ENCODE measurements around the gene FUT7.
A peak's percentile ranks its signal among the peaks of the same experiment; 100 is the strongest.

FUT7 gene

DNA sequence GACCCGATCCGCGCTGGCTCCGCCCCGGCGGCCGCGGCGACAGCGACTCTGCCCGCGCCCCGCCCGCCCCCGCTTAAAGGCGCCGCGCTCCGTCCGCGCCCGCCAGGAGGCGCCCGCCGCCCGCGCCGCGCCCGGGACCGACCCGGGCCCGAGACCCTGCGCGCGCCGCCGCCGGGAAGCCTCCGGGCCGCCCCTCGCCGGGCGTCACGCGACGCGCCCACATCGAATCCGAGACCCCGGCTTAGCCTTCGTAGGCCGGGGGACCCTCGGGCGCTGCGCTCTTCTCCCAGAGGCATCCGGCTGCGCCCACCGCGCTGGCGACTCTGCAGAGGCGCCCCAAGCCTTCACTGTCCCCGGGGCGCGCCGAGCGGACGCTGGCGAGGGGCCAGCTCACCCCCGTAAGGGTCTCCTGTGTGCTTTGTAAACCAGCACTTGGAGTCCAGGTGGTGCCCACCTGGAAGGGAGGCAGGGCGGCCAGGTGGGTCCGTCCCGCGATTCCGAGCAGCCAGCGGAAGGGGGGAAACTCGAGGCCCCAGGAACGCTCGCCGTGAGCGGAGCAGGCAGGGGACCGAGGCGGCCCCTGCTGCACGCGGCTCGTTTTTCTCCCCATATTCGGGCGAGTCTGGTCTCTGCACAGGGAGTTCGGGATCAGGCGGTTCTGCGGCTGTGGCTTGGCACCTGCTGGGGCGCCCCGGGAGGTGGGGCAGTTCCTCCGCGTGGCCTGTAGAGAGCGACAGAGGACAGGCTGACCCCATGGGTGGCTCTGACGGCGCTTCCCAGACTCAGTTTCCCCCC is 3.4 kb downstream of the FUT7 start:
- Histone ChIP-seq H3K9me2 (ENCODE audit: low read depth, low read length) (no peaks in the 10 kb centered on the region), H3K27me3 (ENCODE audit: insufficient read depth, low read length) (peaks cover 17% of the 10 kb centered on the region), H3K4me2 (ENCODE audit: low read length) (peak overlapping the region; percentile 99), H3K9me3 (ENCODE audit: low read length) (no peaks in the 10 kb centered on the region), H3K4me3 (ENCODE audit: low read depth, low read length, poor library complexity, severe bottlenecking) (peak overlapping the region; percentile 63), H3K4me1 (ENCODE audit: insufficient read depth, low read length, severe bottlenecking) (peaks cover 20% of the 10 kb centered on the region), H2AFZ (ENCODE audit: low read length) (no peak overlapping the region), H3K79me2 (ENCODE audit: insufficient read depth, low read length) (no peaks in the 10 kb centered on the region), H3K36me3 (ENCODE audit: insufficient read depth, low read length) (no peaks in the 10 kb centered on the region), H3K9ac (ENCODE audit: low read length) (peak overlapping the region; percentile 59), H3K27ac (ENCODE audit: low read depth, low read length, poor library complexity, severe bottlenecking) (no peak overlapping the region), H4K20me1 (ENCODE audit: insufficient read depth, low read length) (no peaks in the 10 kb centered on the region), H3F3A (ENCODE audit: insufficient read depth, low read length) (no peaks in the 10 kb centered on the region)
- TF ChIP-seq, protein P1, sequence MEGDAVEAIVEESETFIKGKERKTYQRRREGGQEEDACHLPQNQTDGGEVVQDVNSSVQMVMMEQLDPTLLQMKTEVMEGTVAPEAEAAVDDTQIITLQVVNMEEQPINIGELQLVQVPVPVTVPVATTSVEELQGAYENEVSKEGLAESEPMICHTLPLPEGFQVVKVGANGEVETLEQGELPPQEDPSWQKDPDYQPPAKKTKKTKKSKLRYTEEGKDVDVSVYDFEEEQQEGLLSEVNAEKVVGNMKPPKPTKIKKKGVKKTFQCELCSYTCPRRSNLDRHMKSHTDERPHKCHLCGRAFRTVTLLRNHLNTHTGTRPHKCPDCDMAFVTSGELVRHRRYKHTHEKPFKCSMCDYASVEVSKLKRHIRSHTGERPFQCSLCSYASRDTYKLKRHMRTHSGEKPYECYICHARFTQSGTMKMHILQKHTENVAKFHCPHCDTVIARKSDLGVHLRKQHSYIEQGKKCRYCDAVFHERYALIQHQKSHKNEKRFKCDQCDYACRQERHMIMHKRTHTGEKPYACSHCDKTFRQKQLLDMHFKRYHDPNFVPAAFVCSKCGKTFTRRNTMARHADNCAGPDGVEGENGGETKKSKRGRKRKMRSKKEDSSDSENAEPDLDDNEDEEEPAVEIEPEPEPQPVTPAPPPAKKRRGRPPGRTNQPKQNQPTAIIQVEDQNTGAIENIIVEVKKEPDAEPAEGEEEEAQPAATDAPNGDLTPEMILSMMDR (IDR thresholded peaks at IDR 0.05; ENCODE audit: low read length) = peak; percentile 27; the same call in 1 of the 2 replicates
- TF ChIP-seq EZH2 (IDR thresholded peaks at IDR 0.05; ENCODE audit: borderline replicate concordance, low read length) = no peak

DNA sequence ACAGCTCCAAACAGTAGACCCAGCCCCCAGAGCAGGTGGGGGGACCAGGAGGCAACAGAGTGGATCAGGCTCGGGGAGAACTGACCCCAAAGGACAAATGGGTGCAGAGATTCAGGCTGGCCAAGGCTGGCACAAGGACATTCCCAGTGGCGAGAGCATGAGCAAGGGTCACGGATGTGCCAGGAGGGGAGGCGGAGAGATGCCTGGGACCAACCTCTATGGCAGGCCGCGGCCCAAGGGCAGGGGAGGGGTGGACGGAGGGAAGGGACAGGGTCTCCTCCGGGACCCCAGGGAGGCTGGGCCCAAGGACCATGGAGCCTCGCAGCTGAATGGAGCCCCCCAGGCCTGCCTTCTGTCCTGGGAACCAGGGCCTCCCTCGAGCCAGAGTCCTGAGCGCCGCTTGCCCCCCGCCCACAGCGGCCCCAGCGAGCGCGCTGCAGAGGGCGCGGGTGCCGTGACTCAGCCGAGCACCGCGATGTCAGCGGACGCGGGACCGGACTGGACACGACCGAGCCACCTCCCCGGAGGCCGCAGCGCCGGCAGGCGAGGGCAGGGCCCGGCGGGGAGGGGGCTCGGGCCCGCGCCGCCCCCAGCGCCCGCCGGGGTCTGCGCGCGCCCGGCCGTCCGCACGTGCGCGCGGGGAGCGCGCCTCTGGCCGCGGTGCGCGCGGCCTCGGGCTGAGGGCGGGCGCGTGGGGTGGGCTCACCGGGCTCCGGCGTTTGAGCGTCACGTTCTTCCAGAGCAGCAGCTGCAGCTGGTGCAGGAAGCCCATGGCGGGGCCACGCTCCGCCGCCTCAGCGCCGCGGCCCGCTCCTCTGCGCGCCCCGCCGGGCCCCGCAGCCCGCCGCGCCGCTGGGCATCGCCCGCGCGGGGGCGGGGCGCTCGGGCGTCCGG is 4.3 kb downstream of the FUT7 start, which contains the start of gene ABCA2:
TSS of gene ABCA2 (minus strand) at position 869 of the 894 bp plus-strand sequence. CDS start at position 772, 97 bp downstream.
- H3K79me2 ChIP-seq (ENCODE audit: insufficient read depth, low read length) = no peaks in the 10 kb centered on the region
- no peak within 1 kb of the TSS for H2AFZ ChIP-seq (ENCODE audit: low read length)
- no peaks in the 10 kb centered on the region for H3K9me2 ChIP-seq (ENCODE audit: low read depth, low read length)
- peak within 1 kb of the TSS; percentile 63 for H3K4me3 ChIP-seq (ENCODE audit: low read depth, low read length, poor library complexity, severe bottlenecking)
- no peaks in the 10 kb centered on the region for H3K36me3 ChIP-seq (ENCODE audit: insufficient read depth, low read length)
- no peaks in the 10 kb centered on the region for H3F3A ChIP-seq (ENCODE audit: insufficient read depth, low read length)
- peak within 1 kb of the TSS; percentile 99 for H3K4me2 ChIP-seq (ENCODE audit: low read length)
- H3K4me1 ChIP-seq (ENCODE audit: insufficient read depth, low read length, severe bottlenecking) = peaks cover 20% of the 10 kb centered on the region
- H3K9me3 ChIP-seq (ENCODE audit: low read length) = no peaks in the 10 kb centered on the region
- H4K20me1 ChIP-seq (ENCODE audit: insufficient read depth, low read length) = no peaks in the 10 kb centered on the region
- no peak for TF ChIP-seq EZH2 (IDR thresholded peaks at IDR 0.05; ENCODE audit: borderline replicate concordance, low read length)
- TF ChIP-seq, protein P1 (IDR thresholded peaks at IDR 0.05; ENCODE audit: low read length) = no peak
- H3K27me3 ChIP-seq (ENCODE audit: insufficient read depth, low read length) = peaks cover 17% of the 10 kb centered on the region
- H3K9ac ChIP-seq (ENCODE audit: low read length) = peak within 1 kb of the TSS; percentile 59
- no peak within 1 kb of the TSS for H3K27ac ChIP-seq (ENCODE audit: low read depth, low read length, poor library complexity, severe bottlenecking)

DNA sequence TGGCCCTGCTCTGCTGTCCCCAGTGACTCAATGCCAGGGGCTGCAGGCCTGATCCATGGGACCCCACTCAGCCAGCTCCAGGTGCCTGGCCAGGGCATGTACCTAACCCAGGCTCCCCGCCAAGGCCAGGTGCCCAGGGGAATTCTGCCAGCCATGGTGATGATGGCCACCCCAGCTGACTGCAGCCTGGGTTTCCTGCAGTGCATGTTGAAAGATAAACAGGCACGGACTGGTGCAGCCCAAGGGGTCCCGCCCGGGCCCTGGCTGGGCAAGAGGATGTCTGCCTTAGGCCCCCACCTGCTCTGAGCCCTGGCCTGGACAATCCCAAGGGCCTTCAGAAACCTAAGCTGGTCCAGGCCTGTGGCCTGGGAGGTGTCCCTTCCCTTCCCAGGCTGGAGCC is 5.1 kb downstream of the FUT7 start:
- H3K9ac ChIP-seq (ENCODE audit: low read length) = no peak overlapping the region
- no peaks in the 10 kb centered on the region for H4K20me1 ChIP-seq (ENCODE audit: insufficient read depth, low read length)
- no peak overlapping the region for H2AFZ ChIP-seq (ENCODE audit: low read length)
- no peaks in the 10 kb centered on the region for H3F3A ChIP-seq (ENCODE audit: insufficient read depth, low read length)
- TF ChIP-seq EZH2 (IDR thresholded peaks at IDR 0.05; ENCODE audit: borderline replicate concordance, low read length) = no peak
- TF ChIP-seq, protein P1 (IDR thresholded peaks at IDR 0.05; ENCODE audit: low read length) = no peak
- H3K36me3 ChIP-seq (ENCODE audit: insufficient read depth, low read length) = no peaks in the 10 kb centered on the region
- H3K9me3 ChIP-seq (ENCODE audit: low read length) = no peaks in the 10 kb centered on the region
- no peak overlapping the region for H3K4me2 ChIP-seq (ENCODE audit: low read length)
- no peak overlapping the region for H3K27ac ChIP-seq (ENCODE audit: low read depth, low read length, poor library complexity, severe bottlenecking)
- H3K4me3 ChIP-seq (ENCODE audit: low read depth, low read length, poor library complexity, severe bottlenecking) = no peak overlapping the region
- H3K9me2 ChIP-seq (ENCODE audit: low read depth, low read length) = no peaks in the 10 kb centered on the region
- H3K4me1 ChIP-seq (ENCODE audit: insufficient read depth, low read length, severe bottlenecking) = peaks cover 20% of the 10 kb centered on the region
- H3K27me3 ChIP-seq (ENCODE audit: insufficient read depth, low read length) = peaks cover 17% of the 10 kb centered on the region
- H3K79me2 ChIP-seq (ENCODE audit: insufficient read depth, low read length) = no peaks in the 10 kb centered on the region
